GM19193 (cell line): Measurements from ENCODE around the gene NUP93.

ENCODE experiments used
- POLR2A ChIP-seq: IDR thresholded peaks from 4 replicates; pipeline ENCODE4 v1.6.1; 2011; ENCODE audit not compliant: insufficient read depth, insufficient read length; ENCODE audit errors: extremely low read depth

The NUP93 gene

GRCh38 chr16:56886826-56887225 is 156.9 kb downstream of the NUP93 start:
- TF ChIP-seq POLR2A = no peak

GRCh38 chr16:56888806-56889205 is 158.9 kb downstream of the NUP93 start:
- no peak for TF ChIP-seq POLR2A

DNA sequence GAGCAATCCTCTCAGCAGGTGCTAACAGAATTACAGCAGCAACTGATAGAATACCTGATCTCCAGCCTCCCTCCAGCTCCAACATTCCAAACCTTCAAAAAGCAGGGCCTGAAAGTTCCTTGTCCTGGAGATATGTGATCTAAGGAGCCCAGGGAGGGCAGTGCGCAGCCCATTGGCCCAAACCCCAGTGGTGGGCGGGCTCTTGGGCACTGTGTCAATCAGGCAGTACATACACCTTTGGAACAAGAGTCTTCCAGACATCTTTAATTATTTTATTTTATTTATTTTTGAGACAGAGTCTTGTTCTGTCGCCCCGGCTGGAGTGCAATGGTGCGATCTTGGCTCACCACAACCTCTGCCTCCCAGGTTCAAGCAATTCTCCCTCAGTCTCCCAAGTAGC is 159.3 kb downstream of the NUP93 start:
- no peak for TF ChIP-seq POLR2A

DNA sequence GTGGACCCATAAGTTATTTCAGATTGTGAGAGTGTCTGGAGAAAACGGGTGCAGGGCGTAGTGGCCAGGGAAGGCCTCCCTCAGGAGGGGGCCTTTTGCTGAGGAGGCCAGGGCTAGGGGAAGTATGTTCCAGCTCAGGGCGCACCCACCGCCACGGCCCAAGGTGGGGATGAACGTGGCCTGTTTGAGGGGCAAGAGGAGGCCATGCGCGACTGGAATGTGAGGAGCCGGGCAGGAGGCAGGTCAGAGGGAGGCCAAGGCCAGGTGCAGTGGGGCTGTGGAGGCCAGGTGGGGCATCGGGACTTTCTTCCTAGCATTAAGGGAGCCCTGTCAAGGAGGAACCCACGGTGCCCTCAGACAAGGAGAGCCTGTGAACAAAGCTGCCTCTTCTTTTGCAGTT is 161.8 kb downstream of the NUP93 start:
- TF ChIP-seq POLR2A = no peak

- TF ChIP-seq POLR2A = no peak
Measured at GRCh38 chr16:56892705-56893104, 162.8 kb downstream of the NUP93 start.

GRCh38 chr16:56894331-56894917 is 164.5 kb downstream of the NUP93 start:
- no peak for TF ChIP-seq POLR2A

- no peak for TF ChIP-seq POLR2A
Measured at GRCh38 chr16:56895813-56896212, 165.9 kb downstream of the NUP93 start.

GRCh38 chr16:56896244-56896643 is 166.3 kb downstream of the NUP93 start:
- TF ChIP-seq POLR2A = no peak

GRCh38 chr16:56897026-56897799 is 167.3 kb downstream of the NUP93 start:
- no peak for TF ChIP-seq POLR2A

DNA sequence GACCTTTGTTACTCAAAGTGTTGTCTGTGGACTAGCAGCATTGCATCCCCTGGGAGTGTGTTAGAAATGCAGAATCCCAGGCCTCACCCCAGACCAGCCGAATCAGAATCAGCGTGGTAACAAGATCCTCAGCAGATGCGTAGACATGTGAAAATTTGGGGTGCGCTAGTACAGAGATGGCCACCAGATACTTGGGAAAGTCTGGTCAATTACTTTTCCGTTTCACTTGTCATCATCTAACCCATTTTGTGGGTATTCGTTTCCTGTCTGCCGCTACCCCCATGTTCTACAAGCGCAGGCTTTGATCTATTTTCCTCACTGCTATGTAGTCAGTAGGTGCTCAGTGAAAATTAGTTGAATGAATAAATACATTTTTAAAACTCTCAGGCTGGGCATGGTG is 168.9 kb downstream of the NUP93 start:
- TF ChIP-seq POLR2A = no peak
